Vagina (tissue), 2 donors: Measurements from ENCODE around the gene GNPDA2.

Source experiments
- POLR2A ChIP-seq, 2 donors: fragments of 450-650 bp; IDR thresholded peaks; one replicate each; pipeline ENCODE4 v1.6.1; 2017; ENCODE audit warnings: antibody characterized with exemption in 2 of 2, mild to moderate bottlenecking in 2 of 2, moderate library complexity in 2 of 2
- POLR2AphosphoS5 ChIP-seq, 2 donors: sonication (generic); formaldehyde crosslinking; IDR thresholded peaks; one replicate each; pipeline ENCODE4 v1.9.0; 2017; ENCODE audit warnings: antibody characterized with exemption in 2 of 2, mild to moderate bottlenecking in 2 of 2, low read depth in 1 of 2; ENCODE audit not compliant: insufficient read depth in 1 of 2
- TF ChIP-seq, protein P1 (sequence below), 3 experiments: fragments of 450-650 bp in 2 of 3; fragments of 200-600 bp in 1 of 3; sonication (generic) in 1 of 3; IDR thresholded peaks; one replicate each; pipeline ENCODE4 v1.5.1; 2017 to 2019; ENCODE audit warnings: antibody characterized with exemption in 3 of 3, mild to moderate bottlenecking in 2 of 3, moderate library complexity in 2 of 3

GRCh38 chr4:44765116-44765515 lies 38.8 kb upstream of the GNPDA2 start:
- no peak for TF ChIP-seq POLR2A (IDR thresholded peaks at IDR 0.05)
- TF ChIP-seq, protein P1, sequence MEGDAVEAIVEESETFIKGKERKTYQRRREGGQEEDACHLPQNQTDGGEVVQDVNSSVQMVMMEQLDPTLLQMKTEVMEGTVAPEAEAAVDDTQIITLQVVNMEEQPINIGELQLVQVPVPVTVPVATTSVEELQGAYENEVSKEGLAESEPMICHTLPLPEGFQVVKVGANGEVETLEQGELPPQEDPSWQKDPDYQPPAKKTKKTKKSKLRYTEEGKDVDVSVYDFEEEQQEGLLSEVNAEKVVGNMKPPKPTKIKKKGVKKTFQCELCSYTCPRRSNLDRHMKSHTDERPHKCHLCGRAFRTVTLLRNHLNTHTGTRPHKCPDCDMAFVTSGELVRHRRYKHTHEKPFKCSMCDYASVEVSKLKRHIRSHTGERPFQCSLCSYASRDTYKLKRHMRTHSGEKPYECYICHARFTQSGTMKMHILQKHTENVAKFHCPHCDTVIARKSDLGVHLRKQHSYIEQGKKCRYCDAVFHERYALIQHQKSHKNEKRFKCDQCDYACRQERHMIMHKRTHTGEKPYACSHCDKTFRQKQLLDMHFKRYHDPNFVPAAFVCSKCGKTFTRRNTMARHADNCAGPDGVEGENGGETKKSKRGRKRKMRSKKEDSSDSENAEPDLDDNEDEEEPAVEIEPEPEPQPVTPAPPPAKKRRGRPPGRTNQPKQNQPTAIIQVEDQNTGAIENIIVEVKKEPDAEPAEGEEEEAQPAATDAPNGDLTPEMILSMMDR (IDR thresholded peaks at IDR 0.05): no peak
- no peak for TF ChIP-seq POLR2AphosphoS5 (IDR thresholded peaks at IDR 0.05; ENCODE audit: insufficient read depth in 1 of 2, low read depth in 1 of 2)
